SU-DHL-6 (cell line): ENCODE data around the gene STARD3.

Source experiments
- CTCF ChIP-seq: fragments of 200-600 bp; sonication (generic); IDR thresholded peaks from one replicate; pipeline ENCODE4 v1.5.1; 2017; ENCODE audit warnings: antibody characterized with exemption, mild to moderate bottlenecking, low read length, moderate library complexity; ENCODE audit not compliant: insufficient read depth, poor library complexity, severe bottlenecking
- EZH2phosphoT487 ChIP-seq: fragments of 200-600 bp; sonication (generic), shearing (Covaris generic); conservative IDR thresholded peaks from 2 replicates; pipeline ENCODE4 v1.6.1; 2018; ENCODE audit warnings: mild to moderate bottlenecking, antibody characterized with exemption, low read length, moderate library complexity, mixed read lengths

- TF ChIP-seq CTCF (no peak), EZH2phosphoT487 (no peak)
These were observed 9.0 kb upstream of the STARD3 start for GRCh38 chr17:39627712-39628516.
